8988T (cell line): ENCODE results near the gene ICAM3.
A peak's percentile ranks its signal among the peaks of the same experiment; 100 is the strongest.
"Not testable (repeated sequence)": the region's sequence is repeated elsewhere in the genome, so short reads cannot be mapped to it uniquely, and the experiment has no call there.

ENCODE experiments used
- DNase-seq: peaks from one replicate; pipeline ENCODE4 v3.0.0; 2011

The ICAM3 gene, protein sequence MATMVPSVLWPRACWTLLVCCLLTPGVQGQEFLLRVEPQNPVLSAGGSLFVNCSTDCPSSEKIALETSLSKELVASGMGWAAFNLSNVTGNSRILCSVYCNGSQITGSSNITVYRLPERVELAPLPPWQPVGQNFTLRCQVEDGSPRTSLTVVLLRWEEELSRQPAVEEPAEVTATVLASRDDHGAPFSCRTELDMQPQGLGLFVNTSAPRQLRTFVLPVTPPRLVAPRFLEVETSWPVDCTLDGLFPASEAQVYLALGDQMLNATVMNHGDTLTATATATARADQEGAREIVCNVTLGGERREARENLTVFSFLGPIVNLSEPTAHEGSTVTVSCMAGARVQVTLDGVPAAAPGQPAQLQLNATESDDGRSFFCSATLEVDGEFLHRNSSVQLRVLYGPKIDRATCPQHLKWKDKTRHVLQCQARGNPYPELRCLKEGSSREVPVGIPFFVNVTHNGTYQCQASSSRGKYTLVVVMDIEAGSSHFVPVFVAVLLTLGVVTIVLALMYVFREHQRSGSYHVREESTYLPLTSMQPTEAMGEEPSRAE

GRCh38 chr19:10339380-10339960 lies at the start of gene ICAM3:
Gene ICAM3 (minus strand): TSS chr19:10339624. CDS start chr19:10339614, 10 bp downstream.
- no peak for DNase-seq

- DNase-seq = no peak
These were observed 49.5 kb upstream of the ICAM3 start for GRCh38 chr19:10388957-10389356.

DNA sequence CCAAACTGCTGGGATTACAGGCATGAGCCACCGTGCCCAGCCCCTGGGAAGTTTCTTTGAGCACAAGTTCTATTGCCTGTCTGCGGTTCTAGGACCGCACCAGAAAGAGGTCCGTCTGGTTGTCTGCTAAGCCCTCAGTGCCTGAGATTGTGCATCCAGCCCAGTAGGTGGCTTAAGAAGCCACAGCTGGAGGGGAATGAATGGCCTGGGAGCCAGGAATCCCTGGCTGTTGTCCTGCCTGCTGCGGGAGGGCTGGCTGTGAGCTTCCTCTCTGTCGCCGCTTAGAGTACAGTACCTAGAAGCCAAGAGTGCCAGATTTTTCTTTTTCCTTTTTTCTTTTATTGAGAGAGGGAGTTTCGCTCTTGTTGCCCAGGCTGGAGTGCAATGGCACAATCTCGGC lies 45.2 kb upstream of the ICAM3 start:
- DNase-seq = no peak

DNA sequence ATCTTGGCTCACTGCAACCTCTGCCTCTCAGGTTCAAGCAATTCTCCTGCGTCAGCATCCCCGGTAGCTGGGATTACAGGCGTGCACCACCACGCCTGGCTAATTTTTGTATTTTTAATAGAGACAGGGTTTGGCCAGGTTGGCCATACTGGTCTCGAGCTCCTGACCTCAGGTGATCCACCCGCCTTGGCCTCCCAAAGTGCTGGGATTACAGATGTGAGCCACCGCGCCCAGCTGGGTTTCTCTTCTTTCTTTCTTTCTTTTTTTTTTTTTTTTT lies 43.7 kb upstream of the ICAM3 start:
- not testable (repeated sequence) for DNase-seq

DNA sequence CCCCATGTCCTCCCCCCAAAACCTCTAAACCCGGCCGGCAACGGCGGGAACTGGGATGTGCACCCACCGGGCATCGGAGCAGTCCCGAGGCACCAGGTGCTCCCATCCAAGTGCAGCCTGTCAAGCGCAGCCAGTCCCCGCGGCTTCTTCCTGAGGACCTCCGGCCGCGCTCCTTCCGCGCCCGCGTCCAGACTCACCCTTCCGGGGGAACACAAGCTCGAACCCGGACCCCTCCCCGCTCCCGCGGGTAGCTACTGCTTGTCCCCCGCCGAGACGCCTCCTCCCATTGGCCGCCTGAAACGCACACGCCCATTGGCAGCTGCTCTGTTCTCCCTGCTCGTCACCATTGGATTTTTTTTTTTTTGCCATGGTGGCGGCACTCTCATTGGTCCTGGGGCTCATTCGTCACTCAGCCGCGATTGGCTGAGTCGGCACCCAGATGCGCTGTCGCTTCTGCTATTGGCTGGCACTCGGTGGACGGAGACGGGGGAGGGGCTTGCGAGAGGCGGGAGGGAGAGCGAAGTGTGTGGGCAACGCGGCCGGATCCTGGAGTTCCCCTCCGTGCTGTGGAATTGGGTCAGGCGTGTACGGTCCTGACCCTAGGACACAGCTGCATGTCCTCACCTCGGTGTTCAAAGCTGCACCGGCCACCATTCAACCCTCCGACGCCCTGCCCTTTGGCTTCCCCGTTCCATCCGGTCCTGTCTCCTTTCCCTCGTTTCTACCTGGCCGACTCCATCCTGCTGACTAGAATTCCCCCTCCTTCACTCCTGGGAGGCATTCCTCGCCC lies 41.1 kb upstream of the ICAM3 start, which contains the start of gene TYK2:
TSS of gene TYK2 (minus strand) at position 260 of the 790 bp plus-strand sequence. CDS start 2,166 bp downstream, outside the sequence.
- DNase-seq = peak; percentile 92

- DNase-seq = no peak
These were observed 40.5 kb upstream of the ICAM3 start for GRCh38 chr19:10379880-10380312.

DNA sequence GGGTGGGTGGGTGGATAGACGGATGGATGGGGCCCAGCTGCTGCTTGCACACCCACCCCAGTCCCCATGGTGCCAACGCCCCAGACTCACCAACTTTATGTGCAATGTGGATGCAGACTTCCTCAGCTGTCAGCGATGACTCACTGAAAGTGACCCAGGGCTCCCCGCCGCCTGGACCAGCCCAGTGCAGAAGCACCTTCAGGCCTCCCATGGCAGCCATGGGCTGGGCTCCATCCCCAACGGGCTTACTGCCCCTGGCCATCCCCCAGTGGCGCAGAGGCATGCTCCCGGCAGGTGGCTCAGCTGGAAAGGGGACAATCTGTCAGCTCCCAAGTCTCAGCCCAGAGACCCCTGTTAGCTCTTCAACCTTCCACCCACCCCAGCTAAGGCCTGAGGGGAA lies 38.7 kb upstream of the ICAM3 start:
- DNase-seq = no peak

- DNase-seq = not testable (repeated sequence)
These were observed 37.8 kb upstream of the ICAM3 start for GRCh38 chr19:10377140-10377640.

DNA sequence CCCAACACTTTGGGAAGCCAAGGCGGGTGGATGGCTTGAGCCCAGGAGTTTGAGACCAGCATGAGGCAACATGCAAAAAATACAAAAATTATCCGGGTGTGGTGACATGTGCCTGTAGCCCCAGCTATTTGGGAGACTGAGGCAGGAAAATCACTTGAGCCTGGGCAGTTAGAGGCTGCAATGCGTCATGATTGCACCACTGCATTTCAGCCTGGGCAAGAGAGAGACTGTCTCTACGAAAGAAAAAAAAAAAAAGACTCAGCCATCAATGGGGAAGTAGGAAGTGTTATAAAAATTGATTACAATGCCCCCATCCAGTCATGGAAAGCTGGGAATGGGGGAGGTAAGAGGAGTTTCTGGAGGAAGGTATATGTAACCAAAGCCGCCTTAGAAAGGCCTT lies 35.5 kb upstream of the ICAM3 start:
- no peak for DNase-seq

GRCh38 chr19:10372690-10373089 lies 33.3 kb upstream of the ICAM3 start:
- no peak for DNase-seq

DNA sequence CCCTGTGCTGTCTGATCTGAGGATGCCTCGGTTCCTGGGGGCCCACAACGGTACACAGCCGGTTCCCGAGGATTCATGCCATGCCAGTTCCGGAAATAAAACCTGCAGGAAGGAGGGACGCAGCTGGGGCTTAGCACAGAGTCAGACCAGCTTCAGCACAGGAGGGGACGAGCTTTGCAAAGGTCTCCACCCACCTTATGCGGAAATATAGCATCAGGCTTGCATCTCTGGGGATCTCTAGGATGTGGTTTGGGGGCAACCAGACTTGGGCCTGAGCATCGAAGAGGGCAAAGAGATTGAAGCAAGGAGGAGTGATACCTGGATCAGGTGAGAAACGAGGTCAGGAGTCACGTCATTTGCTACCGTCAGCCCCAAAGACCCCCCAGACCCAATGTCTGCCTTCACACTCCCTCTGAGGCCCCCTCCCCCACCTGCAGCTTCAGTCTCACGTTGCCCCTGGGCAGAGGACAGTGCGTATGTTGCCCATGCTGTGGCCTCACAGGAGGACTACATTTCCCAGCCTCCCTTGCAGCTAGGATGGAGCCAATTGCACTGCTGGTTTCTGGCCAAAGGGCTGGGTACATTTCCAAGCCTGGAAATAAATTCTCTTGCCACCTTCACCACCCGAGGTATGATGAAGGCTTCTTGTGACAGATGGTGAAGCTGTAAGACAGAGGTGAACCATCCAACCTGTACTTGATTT lies 28.8 kb upstream of the ICAM3 start:
- no peak for DNase-seq

DNA sequence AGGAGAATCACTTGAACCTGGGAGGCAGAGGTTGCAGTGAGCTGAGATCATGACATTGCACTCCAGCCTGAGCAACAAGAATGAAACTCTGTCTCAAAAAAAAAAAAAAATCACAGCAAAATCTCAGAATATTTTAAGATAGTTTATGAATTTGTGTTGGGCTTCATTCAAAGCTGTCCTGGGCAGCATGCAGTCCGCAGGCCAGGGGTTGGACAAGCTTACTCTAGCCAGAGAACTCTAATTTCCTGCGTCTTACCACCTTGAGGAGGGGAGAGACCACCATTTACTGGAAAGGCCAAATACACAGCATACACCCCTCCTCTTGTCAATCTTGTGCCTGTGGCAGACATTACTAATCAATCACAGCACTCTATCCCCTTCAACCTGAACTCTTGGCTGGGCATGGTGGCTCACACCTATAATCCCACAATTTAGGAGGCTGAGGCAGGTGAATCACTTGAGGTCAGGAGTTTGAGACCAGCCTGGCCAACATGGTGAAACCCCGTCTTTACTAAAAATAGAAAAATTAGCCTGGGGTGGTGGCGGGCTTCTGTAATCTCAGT lies 27.6 kb upstream of the ICAM3 start:
- DNase-seq = not testable (repeated sequence)

DNA sequence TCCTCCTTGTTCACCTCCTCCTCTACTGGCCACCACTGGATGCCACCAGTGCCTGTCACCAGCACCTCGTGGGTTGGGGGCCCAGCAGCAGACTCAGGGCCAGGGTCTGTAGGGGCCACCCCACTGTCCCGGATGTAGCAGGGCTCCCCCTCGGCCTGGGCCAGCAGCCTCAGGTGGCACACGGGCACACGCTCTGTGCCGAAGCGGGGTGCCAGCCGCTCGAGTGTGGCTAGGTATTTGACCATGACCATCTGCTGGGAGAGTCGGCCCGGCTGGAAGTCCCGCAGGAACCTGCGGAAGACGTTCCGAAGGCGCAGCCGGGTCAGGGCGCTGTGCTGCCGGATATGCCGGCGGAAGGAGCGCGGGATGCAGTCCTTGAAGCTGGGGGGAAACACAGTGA lies 26.1 kb upstream of the ICAM3 start:
- DNase-seq = no peak

DNA sequence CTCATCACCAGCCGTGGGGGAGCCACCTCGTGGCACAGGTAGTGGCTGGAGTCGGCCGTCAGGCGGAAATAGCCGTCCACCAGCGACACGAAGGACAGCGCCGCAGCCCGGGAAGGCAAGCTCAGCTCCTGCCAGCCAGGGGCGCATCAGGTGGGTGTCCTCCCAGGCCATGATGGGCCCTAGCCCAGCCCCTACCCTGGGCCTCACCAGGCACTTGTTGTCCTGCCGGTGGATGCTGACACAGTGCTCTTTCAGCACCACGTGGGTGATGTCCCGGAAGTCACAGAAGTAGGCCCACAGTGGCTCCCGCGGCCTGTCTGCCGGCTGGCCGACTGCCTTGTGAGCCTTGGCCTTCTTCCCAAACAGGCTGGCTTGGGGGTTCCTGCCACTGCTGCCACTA lies 25.2 kb upstream of the ICAM3 start:
- DNase-seq = no peak

DNA sequence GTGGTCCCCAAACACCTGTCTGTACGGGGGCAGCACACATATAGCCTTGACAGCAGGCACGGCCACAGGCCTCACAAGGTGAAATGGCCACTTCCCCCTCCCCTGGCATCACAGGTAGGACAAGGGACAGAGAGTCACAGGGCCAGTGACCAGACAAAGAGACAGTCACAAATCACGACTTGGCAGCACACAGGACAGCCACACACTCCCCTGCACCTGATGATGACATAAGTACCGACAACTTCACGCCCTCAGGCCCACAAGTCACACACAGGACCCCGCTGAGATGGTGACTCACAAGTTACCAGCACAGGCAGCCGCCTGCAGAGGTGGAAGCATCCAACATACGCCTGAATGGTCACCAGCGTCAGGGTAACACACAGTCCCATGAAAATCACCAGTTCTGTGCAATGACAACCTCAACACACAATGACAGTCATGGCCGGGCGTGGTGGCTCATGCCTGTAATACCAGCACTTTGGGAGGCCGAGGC lies 24.4 kb upstream of the ICAM3 start:
- no peak for DNase-seq

- DNase-seq = no peak
These were observed 22.8 kb upstream of the ICAM3 start for GRCh38 chr19:10362259-10362658.

- DNase-seq = no peak
These were observed 22.2 kb upstream of the ICAM3 start for GRCh38 chr19:10361569-10362011.

GRCh38 chr19:10356431-10356830 lies 17.0 kb upstream of the ICAM3 start:
- DNase-seq = no peak

DNA sequence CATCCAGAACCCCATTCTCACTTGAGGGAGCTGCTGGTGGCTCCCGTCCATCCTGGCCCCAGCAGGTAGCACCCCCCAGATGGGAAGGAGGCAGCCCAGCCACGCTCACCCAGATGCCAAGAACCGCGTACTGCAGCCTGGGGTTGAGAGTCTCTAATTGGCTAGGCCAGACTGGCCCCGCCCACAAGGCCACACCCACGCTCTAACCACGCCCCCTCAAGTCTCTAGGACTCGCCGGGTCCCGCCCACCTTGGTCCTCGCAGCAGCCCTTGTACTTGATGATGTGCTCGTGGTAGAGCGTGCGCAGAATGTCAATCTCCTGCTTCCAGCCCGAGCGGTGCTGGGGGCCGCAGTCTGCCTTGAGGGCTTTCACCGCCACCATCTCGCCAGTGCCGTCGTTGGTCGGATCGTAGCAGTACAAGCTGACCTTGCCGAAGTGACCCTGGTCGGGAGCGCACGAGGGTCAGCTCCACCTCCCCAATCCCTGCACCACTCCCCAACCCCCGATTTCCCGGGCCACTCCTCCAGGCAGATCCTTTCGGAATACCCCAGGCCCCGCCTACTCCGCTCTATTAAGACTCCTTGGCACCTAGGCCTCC lies 14.5 kb upstream of the ICAM3 start:
- DNase-seq = no peak

- DNase-seq = no peak
These were observed 13.6 kb upstream of the ICAM3 start for GRCh38 chr19:10352764-10353671.

DNA sequence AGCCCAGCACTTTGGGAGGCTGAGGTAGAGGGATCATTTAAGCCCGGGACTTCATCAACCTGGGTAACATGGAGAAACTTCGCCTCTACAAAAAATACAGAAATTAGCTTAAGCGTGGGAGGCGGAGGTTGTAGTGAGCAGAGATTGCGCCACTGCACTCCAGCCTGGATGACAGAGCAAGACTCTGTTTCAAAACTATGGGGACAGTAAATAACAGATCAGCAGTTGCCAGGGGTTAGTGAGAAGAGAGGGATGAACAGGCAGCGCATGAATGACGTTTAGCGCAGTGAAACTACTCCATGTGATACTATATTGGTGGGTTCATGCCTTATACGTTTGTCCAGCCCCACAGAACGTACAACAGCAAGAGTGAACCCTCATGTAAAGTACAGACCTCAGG lies 7.1 kb upstream of the ICAM3 start:
- no peak for DNase-seq
